Activated CD8-positive, alpha-beta T cell treated with anti-CD3 and anti-CD28 coated beads for 36 hours (primary cell): ENCODE results near the gene C2orf69. TPM values are rescaled to one million over a fixed set of nuclear protein-coding genes. Genes with fewer than 3 reads are reported as not detected.

Source experiments
- ATAC-seq: fragments of 200-7000 bp; cut with Tn5 transposase; one replicate; pipeline ENCODE4 v1.10.0; 2021; ENCODE audit warnings: mild to moderate bottlenecking, moderate library complexity
- CTCF ChIA-PET: fragments of 350-600 bp; sonication (Branson Sonifier 250); formaldehyde crosslinking; loops from one replicate; lab custom pipeline; 2021; ENCODE audit warnings: antibody characterized with exemption; lab: Charles Lee
- POLR2A ChIA-PET: fragments of 350-600 bp; sonication (Branson Sonifier 250); formaldehyde crosslinking; loops from one replicate; lab custom pipeline; 2021; ENCODE audit warnings: antibody characterized with exemption; lab: Charles Lee
- DNase-seq: peaks from one replicate; pipeline ENCODE4 v3.0.0-alpha.2; 2020
- H3K27ac Mint-ChIP-seq: one replicate; pipeline ENCODE4 v1.8.0; 2021; ENCODE audit warnings: mild to moderate bottlenecking, mixed read lengths
- H3K27me3 Mint-ChIP-seq: one replicate; pipeline ENCODE4 v1.8.0; 2021; ENCODE audit warnings: mixed read lengths
- H3K36me3 Mint-ChIP-seq: one replicate; pipeline ENCODE4 v1.8.0; 2021; ENCODE audit warnings: low read depth, mixed read lengths
- H3K4me1 Mint-ChIP-seq: one replicate; pipeline ENCODE4 v1.8.0; 2021; ENCODE audit warnings: low read depth, mixed read lengths
- H3K4me3 Mint-ChIP-seq: one replicate; pipeline ENCODE4 v1.8.0; 2021; ENCODE audit warnings: mild to moderate bottlenecking, moderate library complexity, mixed read lengths
- H3K9me3 Mint-ChIP-seq: one replicate; pipeline ENCODE4 v1.8.0; 2021; ENCODE audit warnings: mixed read lengths
- intact Hi-C: fragments of 100-400 bp; cut with micrococcal nuclease; formaldehyde crosslinking; loops from one replicate; pipeline ENCODE4 v1.10.0; 2022
- total RNA-seq, 2 experiments: library from RNA; stranded (reverse); gene quantifications; one replicate each; pipeline ENCODE4 v1.2.3, GENCODE V29; 2021
- TF ChIP-seq, protein P1 (sequence below): fragments of 200-600 bp; IDR thresholded peaks from one replicate; pipeline ENCODE4 v1.8.0; 2022; ENCODE audit warnings: antibody characterized with exemption, mild to moderate bottlenecking

C2orf69 gene
- total RNA-seq, 2 experiments from 2014 or later: 15.9 to 17.0 TPM

DNA sequence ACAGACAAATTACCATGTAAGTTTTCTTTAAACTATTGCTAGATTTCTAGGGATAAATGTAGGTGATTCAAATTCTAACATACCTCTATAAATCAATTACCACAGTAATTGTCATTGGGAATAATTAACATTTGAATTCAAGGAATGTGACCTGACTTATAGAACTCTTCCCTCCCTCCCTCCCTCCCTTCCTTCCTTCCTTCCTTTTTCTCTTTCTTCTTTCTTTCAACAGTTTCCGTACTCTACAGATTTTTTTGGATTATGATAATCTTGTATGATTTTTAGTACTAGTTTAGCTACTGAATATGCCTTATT is 41.9 kb upstream of the C2orf69 start:
- no peak for ATAC-seq

GRCh38 chr2:199869653-199870052 is 41.4 kb upstream of the C2orf69 start:
- TF ChIP-seq, protein P1, sequence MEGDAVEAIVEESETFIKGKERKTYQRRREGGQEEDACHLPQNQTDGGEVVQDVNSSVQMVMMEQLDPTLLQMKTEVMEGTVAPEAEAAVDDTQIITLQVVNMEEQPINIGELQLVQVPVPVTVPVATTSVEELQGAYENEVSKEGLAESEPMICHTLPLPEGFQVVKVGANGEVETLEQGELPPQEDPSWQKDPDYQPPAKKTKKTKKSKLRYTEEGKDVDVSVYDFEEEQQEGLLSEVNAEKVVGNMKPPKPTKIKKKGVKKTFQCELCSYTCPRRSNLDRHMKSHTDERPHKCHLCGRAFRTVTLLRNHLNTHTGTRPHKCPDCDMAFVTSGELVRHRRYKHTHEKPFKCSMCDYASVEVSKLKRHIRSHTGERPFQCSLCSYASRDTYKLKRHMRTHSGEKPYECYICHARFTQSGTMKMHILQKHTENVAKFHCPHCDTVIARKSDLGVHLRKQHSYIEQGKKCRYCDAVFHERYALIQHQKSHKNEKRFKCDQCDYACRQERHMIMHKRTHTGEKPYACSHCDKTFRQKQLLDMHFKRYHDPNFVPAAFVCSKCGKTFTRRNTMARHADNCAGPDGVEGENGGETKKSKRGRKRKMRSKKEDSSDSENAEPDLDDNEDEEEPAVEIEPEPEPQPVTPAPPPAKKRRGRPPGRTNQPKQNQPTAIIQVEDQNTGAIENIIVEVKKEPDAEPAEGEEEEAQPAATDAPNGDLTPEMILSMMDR: no peak
- CTCF ChIA-PET: interaction anchor here (1.0 kb wide), 1 partner anchor 8 kb away, joined by 3 read pairs; no protein-coding TSS in a partner anchor
- H3K9me3 Mint-ChIP-seq: peaks cover 9% of the 10 kb centered on the region
- peaks cover 3% of the 10 kb centered on the region for H3K36me3 Mint-ChIP-seq
- POLR2A ChIA-PET: no interaction called here
- H3K27ac Mint-ChIP-seq: no peak overlapping the region
- DNase-seq (no peak), ATAC-seq (no peak)
- no peaks in the 10 kb centered on the region for H3K4me1 Mint-ChIP-seq
- no peak overlapping the region for H3K4me3 Mint-ChIP-seq
- peaks cover 27% of the 10 kb centered on the region for H3K27me3 Mint-ChIP-seq
- intact Hi-C loops: no loop called here

More for the DNA sequence above, 41.9 kb upstream of the C2orf69 start:
- Mint-ChIP-seq H3K36me3 (peaks cover 3% of the 10 kb centered on the region), H3K27ac (no peak overlapping the region), H3K27me3 (peaks cover 24% of the 10 kb centered on the region), H3K4me1 (no peaks in the 10 kb centered on the region), H3K9me3 (peaks cover 4% of the 10 kb centered on the region), H3K4me3 (no peak overlapping the region)
- intact Hi-C loops: no loop called here
- ChIA-PET POLR2A (no interaction called here), CTCF (no interaction called here)
- TF ChIP-seq, protein P1: no peak
- no peak for DNase-seq

- Mint-ChIP-seq H3K9me3 (peaks cover 14% of the 10 kb centered on the region), H3K4me3 (no peak overlapping the region), H3K36me3 (peaks cover 5% of the 10 kb centered on the region), H3K4me1 (no peaks in the 10 kb centered on the region), H3K27me3 (peaks cover 31% of the 10 kb centered on the region), H3K27ac (no peak overlapping the region)
- DNase-seq: no peak
- TF ChIP-seq, protein P1: no peak
- POLR2A ChIA-PET: no interaction called here
- intact Hi-C loops: no loop called here
- no peak for ATAC-seq
- CTCF ChIA-PET: interaction anchor here (1.0 kb wide), 2 partner anchors 9 to 20 kb away, joined by 3 to 5 read pairs; no protein-coding TSS in a partner anchor
These were observed 40.5 kb upstream of the C2orf69 start for GRCh38 chr2:199870581-199870980.

DNA sequence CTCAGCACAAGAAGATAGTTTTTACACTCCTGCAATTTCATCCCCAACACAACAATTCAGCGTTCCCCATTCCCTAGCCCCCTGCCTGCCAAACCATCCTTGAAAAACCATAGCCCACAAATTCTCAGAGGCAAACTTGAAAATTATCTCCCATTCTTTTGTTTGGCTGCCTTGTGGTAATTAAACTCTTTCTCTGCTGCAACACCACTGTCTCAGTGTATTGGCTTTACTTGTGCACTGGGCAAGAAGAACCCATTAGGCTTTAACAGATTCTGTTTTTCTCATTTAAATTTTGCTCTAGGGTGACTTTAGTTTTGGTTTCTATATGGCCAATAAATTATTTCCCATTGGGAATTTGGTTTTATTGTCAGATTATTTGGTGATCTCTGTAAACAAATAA is 36.9 kb upstream of the C2orf69 start:
- H3K36me3 Mint-ChIP-seq: peaks cover 5% of the 10 kb centered on the region
- peaks cover 14% of the 10 kb centered on the region for H3K9me3 Mint-ChIP-seq
- ATAC-seq (no peak), DNase-seq (no peak)
- CTCF ChIA-PET: no interaction called here
- intact Hi-C loops: no loop called here
- no peak overlapping the region for H3K4me3 Mint-ChIP-seq
- H3K27ac Mint-ChIP-seq: no peak overlapping the region
- TF ChIP-seq, protein P1: no peak
- H3K27me3 Mint-ChIP-seq: peaks cover 23% of the 10 kb centered on the region
- POLR2A ChIA-PET: no interaction called here
- H3K4me1 Mint-ChIP-seq: no peaks in the 10 kb centered on the region

GRCh38 chr2:199875400-199875799 is 35.7 kb upstream of the C2orf69 start:
- Mint-ChIP-seq H3K9me3 (peaks cover 14% of the 10 kb centered on the region), H3K27me3 (peaks cover 19% of the 10 kb centered on the region), H3K4me3 (no peak overlapping the region), H3K4me1 (no peaks in the 10 kb centered on the region), H3K36me3 (peaks cover 5% of the 10 kb centered on the region), H3K27ac (no peak overlapping the region)
- TF ChIP-seq, protein P1: no peak
- ChIA-PET CTCF (no interaction called here), POLR2A (no interaction called here)
- DNase-seq (no peak), ATAC-seq (no peak)
- intact Hi-C loops: no loop called here
